Stimulated activated naive CD4-positive, alpha-beta T cell treated with Interleukin-2 at 50 U/mL for 16 hours (primary cell): ENCODE data around the gene MLPH.
"Not testable (repeated sequence)": the region's sequence is repeated elsewhere in the genome, so short reads cannot be mapped to it uniquely, and the experiment has no call there.

Source experiments
- DNase-seq: peaks from one replicate; lab custom pipeline; 2025; lab: John Stamatoyannopoulos, UW

Gene MLPH

GRCh38 chr2:237583385-237584295 lies 96.6 kb downstream of the MLPH start:
- no peak for DNase-seq

- DNase-seq, result no peak
These were observed 98.7 kb downstream of the MLPH start for GRCh38 chr2:237585590-237586221.

GRCh38 chr2:237588044-237588696 lies 101.1 kb downstream of the MLPH start:
- no peak for DNase-seq

- DNase-seq, result no peak
These were observed 103.5 kb downstream of the MLPH start, which contains the start of gene RAB17 for GRCh38 chr2:237590272-237591140. TSS of gene RAB17 (minus strand) at chr2:237590734. CDS start at chr2:237586154, 4,580 bp downstream.

- DNase-seq, result no peak
These were observed 104.3 kb downstream of the MLPH start for GRCh38 chr2:237591141-237591881.

- no peak for DNase-seq
These were observed 105.5 kb downstream of the MLPH start for GRCh38 chr2:237592425-237592980.

GRCh38 chr2:237593036-237593435 lies 106.0 kb downstream of the MLPH start:
- DNase-seq, result no peak

- DNase-seq, result no peak
These were observed 106.7 kb downstream of the MLPH start for GRCh38 chr2:237593596-237594320.

GRCh38 chr2:237594514-237594871 lies 107.4 kb downstream of the MLPH start:
- DNase-seq, result no peak

- DNase-seq, result not testable (repeated sequence)
These were observed 108.9 kb downstream of the MLPH start for GRCh38 chr2:237595829-237596519.

- DNase-seq, result no peak
These were observed 109.6 kb downstream of the MLPH start for GRCh38 chr2:237596520-237597195.

GRCh38 chr2:237597196-237598145 lies 110.4 kb downstream of the MLPH start:
- DNase-seq, result no peak

- DNase-seq, result no peak
These were observed 111.6 kb downstream of the MLPH start for GRCh38 chr2:237598468-237599208.

GRCh38 chr2:237599465-237600110 lies 112.5 kb downstream of the MLPH start:
- no peak for DNase-seq

- DNase-seq, result no peak
These were observed 113.3 kb downstream of the MLPH start for GRCh38 chr2:237600205-237600846.
